Naive B cell (primary cell): ENCODE measurements around the gene USP21. TPM values are rescaled to one million over a fixed set of nuclear protein-coding genes. Genes with fewer than 3 reads are reported as not detected.

Source experiments
- ATAC-seq, 2 donors: fragments of 150-1000 bp; cut with Tn5 transposase; 2 replicates each; pipeline ENCODE4 v1.10.0; 2021; ENCODE audit warnings: low read depth in 2 of 2, mild to moderate bottlenecking in 2 of 2, moderate library complexity in 2 of 2
- DNase-seq: peaks from one replicate; pipeline ENCODE4 v3.0.0; 2022
- H3K27ac Mint-ChIP-seq, 6 donors: one replicate each; pipeline ENCODE4 v1.8.0; 2020 to 2022; ENCODE audit warnings: mild to moderate bottlenecking in 6 of 6, mixed read lengths in 6 of 6, moderate library complexity in 5 of 6, inconsistent platforms in 2 of 6
- H3K27me3 Mint-ChIP-seq, 3 donors: one replicate each; pipeline ENCODE4 v1.8.0; 2021 to 2022; ENCODE audit warnings: mixed read lengths in 3 of 3, mild to moderate bottlenecking in 1 of 3
- H3K36me3 Mint-ChIP-seq, 2 donors: one replicate each; pipeline ENCODE4 v1.8.0; 2020 to 2022; ENCODE audit warnings: mixed read lengths in 2 of 2, inconsistent platforms in 1 of 2, mild to moderate bottlenecking in 1 of 2
- H3K4me1 Mint-ChIP-seq, 3 donors: one replicate each; pipeline ENCODE4 v1.8.0; 2020 to 2022; ENCODE audit warnings: mixed read lengths in 3 of 3, inconsistent platforms in 1 of 3, mild to moderate bottlenecking in 1 of 3, moderate library complexity in 1 of 3
- H3K4me3 Mint-ChIP-seq, 8 donors: one replicate each; pipeline ENCODE4 v1.8.0; 2020 to 2022; ENCODE audit warnings: mild to moderate bottlenecking in 8 of 8, mixed read lengths in 8 of 8, moderate library complexity in 8 of 8, inconsistent platforms in 2 of 8
- H3K9me3 Mint-ChIP-seq, 7 donors: one replicate each; pipeline ENCODE4 v1.8.0; 2020 to 2022; ENCODE audit warnings: mixed read lengths in 7 of 7, mild to moderate bottlenecking in 5 of 7, inconsistent platforms in 2 of 7, moderate library complexity in 1 of 7
- polyA plus RNA-seq, 6 donors: library from polyadenylated mRNA; unstranded; fragments of 300-500 nt; fragmentation: Illumina TruSeq; gene quantifications; one replicate each; pipeline ENCODE4 v1.2.3, GENCODE V29; 2021; ENCODE audit warnings: low read depth in 6 of 6

The USP21 gene
- polyA plus RNA-seq, 6 donors from 2014 or later: 13.1 to 33.0 (median 18.5) TPM

DNA sequence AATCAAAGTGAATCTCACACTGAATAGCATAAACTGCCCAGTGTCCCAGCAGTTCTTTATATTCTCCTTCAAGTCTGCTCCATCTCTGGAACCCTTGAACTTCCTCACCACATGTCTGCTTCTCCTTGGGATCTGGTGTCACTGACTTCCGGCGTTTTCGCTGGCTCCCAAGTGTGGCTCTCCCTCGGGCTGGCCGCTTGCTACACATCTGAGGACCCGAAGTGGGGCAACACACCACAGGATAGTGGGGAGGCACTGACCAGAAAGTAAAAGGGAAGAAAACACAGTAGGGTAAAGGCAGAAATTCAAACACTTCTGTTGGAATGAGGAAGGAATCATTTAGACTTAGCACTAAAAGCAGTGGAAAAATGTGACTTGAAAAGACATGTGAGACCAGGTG, 36.3 kb upstream of the USP21 start:
- Mint-ChIP-seq H3K4me1 (peaks cover 47 to 75% (median 59%) of the 10 kb centered on the region in 3 donors), H3K36me3 (peaks cover 6 to 38% of the 10 kb centered on the region in 2 donors), H3K9me3 (no peaks in the 10 kb centered on the region), H3K27ac (peak overlapping the region in 2 of 6 donors; percentile 38 to 56), H3K4me3 (peak overlapping the region in 1 of 8 donors; percentile 24), H3K27me3 (no peaks in the 10 kb centered on the region)
- ATAC-seq: no peak
- DNase-seq: no peak

- DNase-seq (no peak), ATAC-seq (no peak)
- Mint-ChIP-seq H3K27ac (peak overlapping the region in 1 of 6 donors; percentile 15), H3K27me3 (no peaks in the 10 kb centered on the region), H3K4me1 (peaks cover 37 to 68% (median 51%) of the 10 kb centered on the region in 3 donors), H3K4me3 (peak overlapping the region in 1 of 8 donors; percentile 48), H3K9me3 (no peaks in the 10 kb centered on the region), H3K36me3 (peaks cover 6 to 31% of the 10 kb centered on the region in 2 donors)
These were observed 31.7 kb upstream of the USP21 start for GRCh38 chr1:161127649-161128048.

DNA sequence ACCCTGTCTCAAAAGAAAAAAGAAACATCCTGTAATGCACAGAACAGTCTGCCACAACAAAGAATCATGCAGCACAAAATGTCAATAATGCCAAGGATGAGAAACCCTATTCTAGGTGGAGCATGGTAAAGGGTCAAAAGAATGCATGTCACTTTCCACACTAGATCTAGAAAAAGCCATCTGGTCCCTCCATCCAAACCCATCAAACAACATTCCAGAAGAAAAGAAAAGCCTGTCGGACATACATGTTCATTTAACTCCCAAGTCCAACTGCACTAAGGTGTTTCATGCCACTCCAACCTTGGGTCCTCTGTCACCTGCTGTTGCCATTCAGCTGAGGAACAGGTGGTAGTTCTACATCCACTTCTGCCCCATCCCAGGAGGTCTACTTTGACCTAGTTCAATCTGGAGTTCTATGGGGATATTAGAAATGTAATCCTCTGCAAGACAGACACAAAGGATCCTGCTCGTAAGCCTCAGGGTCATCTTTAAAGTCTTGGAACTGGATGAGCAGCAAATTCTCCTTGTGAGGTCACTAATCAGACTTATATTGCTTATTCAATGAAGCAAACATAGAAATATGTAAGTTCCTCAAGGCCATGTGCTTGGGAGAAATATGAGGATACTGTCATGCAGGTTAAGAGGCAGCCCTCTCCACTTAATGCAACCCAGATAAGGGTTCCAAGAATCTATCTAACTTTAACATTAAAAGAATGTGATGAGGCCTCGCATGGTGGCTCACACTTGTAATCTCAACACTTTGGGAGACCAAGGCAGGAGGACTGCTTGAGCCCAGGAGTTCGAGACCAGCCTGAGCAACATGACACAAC, 30.5 kb upstream of the USP21 start:
- H3K4me1 Mint-ChIP-seq: peaks cover 32 to 59% (median 51%) of the 10 kb centered on the region in 3 donors
- peak overlapping the region in 1 of 6 donors; percentile 6 for H3K27ac Mint-ChIP-seq
- ATAC-seq (no peak), DNase-seq (no peak)
- H3K4me3 Mint-ChIP-seq: peak overlapping the region in 1 of 8 donors; percentile 48
- peaks cover 6 to 23% of the 10 kb centered on the region in 2 donors for H3K36me3 Mint-ChIP-seq
- no peaks in the 10 kb centered on the region for H3K27me3 Mint-ChIP-seq
- no peaks in the 10 kb centered on the region for H3K9me3 Mint-ChIP-seq

GRCh38 chr1:161130266-161130665, 29.0 kb upstream of the USP21 start:
- Mint-ChIP-seq H3K27me3 (no peaks in the 10 kb centered on the region), H3K9me3 (no peaks in the 10 kb centered on the region), H3K36me3 (peaks cover 6 to 15% of the 10 kb centered on the region in 2 donors), H3K4me3 (no peak overlapping the region), H3K4me1 (peaks cover 34 to 64% (median 63%) of the 10 kb centered on the region in 3 donors), H3K27ac (peak overlapping the region in 3 of 6 donors; percentile 1 to 67 (median 47))
- DNase-seq: no peak
- no peak for ATAC-seq

DNA sequence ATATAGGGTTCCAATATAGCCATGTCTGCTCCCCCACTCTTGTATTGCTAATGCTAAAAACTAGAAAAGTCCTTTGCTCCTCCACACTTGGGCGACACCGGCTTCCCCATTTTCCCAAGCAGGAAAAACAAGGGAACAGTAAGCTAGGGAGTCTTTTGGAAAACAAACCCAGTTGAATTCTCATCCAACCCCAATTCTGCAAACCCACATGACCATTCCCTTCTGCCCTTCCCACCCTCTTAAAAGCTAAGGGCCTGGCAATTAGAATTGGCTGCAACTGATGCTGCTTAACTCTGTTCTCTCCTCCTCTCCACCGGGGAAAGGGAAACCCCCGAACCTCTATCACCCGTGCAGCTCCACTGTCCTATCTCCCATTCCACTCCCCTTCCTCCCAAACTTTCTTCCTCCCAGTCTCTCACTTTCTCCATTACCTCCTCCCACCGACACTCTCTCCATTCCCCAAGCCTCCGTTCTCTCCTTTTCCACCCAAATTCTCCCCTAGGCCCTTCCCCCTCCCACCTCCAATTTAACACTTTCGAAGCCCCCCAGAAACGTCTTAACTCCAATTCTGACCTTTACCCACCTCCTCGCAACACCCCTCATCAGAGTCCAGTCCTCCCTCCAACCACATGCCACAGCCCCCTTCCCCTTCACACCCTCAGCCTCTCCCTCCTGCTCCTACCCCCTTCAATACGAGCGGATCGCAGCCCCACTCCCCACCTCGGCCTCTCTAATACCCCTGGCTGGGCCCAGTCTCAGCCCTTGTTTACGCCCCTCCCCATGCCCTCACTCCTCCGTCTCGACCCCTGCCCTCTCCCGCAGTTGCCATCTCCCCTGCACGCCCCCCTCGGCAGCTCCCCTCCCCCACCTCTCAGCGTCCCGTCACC, 27.5 kb upstream of the USP21 start:
- DNase-seq (no peak), ATAC-seq (no peak)
- peaks cover 2 to 3% of the 10 kb centered on the region in 2 donors for H3K36me3 Mint-ChIP-seq
- H3K4me1 Mint-ChIP-seq: peaks cover 34 to 62% (median 54%) of the 10 kb centered on the region in 3 donors
- no peaks in the 10 kb centered on the region for H3K9me3 Mint-ChIP-seq
- H3K4me3 Mint-ChIP-seq: no peak overlapping the region
- H3K27me3 Mint-ChIP-seq: no peaks in the 10 kb centered on the region
- peak overlapping the region in 3 of 6 donors; percentile 79 to 97 (median 97) for H3K27ac Mint-ChIP-seq

GRCh38 chr1:161132410-161133219, 26.7 kb upstream of the USP21 start, which contains the start of gene DEDD:
DEDD (minus strand) TSS chr1:161132667; CDS start chr1:161124462, 8,205 bp downstream.
- Mint-ChIP-seq H3K4me3 (no peak within 1 kb of the TSS), H3K27me3 (no peaks in the 10 kb centered on the region)

GRCh38 chr1:161133220-161133740, 26.0 kb upstream of the USP21 start:
- DNase-seq (no peak), ATAC-seq (no peak)
- Mint-ChIP-seq H3K4me3 (no peak overlapping the region), H3K9me3 (no peaks in the 10 kb centered on the region), H3K36me3 (no peaks in the 10 kb centered on the region), H3K27ac (no peak overlapping the region), H3K4me1 (peaks cover 29 to 51% (median 42%) of the 10 kb centered on the region in 3 donors), H3K27me3 (no peaks in the 10 kb centered on the region)

More at GRCh38 chr1:161132410-161133219, 26.7 kb upstream of the USP21 start, which contains the start of gene DEDD:
- no peaks in the 10 kb centered on the region for H3K9me3 Mint-ChIP-seq
- H3K27ac Mint-ChIP-seq: peak within 1 kb of the TSS in 3 of 6 donors; percentile 79 to 97 (median 97)
- ATAC-seq (peak; percentile 93 to 95), DNase-seq (peak; percentile 91)
- no peaks in the 10 kb centered on the region for H3K36me3 Mint-ChIP-seq
- peaks cover 29 to 57% (median 48%) of the 10 kb centered on the region in 3 donors for H3K4me1 Mint-ChIP-seq

GRCh38 chr1:161137881-161138280, 21.4 kb upstream of the USP21 start:
- peak overlapping the region in 1 of 8 donors; percentile 70 for H3K4me3 Mint-ChIP-seq
- peak overlapping the region in 2 of 6 donors; percentile 48 to 67 for H3K27ac Mint-ChIP-seq
- H3K36me3 Mint-ChIP-seq: no peaks in the 10 kb centered on the region
- no peak for DNase-seq
- no peaks in the 10 kb centered on the region for H3K27me3 Mint-ChIP-seq
- no peaks in the 10 kb centered on the region for H3K9me3 Mint-ChIP-seq
- peaks cover 11 to 25% (median 12%) of the 10 kb centered on the region in 3 donors for H3K4me1 Mint-ChIP-seq
- ATAC-seq: no peak

DNA sequence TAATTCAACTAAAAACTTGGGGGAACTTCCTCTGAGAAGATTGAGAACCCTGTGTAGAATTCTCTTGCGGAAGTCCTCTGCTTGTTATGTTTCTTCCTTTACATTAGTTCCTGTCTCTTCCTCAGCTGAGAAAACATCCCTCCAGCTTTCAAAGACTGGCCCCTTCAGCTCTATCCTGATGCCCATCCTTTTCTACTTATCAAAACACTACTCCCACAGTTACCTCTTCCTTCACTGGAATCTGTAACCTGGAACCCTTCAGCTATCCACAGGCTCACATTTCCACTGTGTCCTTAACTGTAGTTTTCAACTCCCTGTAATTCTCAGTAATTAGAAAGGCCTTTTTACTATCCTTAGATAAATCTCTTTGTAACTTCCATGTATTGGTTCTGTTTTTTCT, 20.9 kb upstream of the USP21 start:
- H3K27me3 Mint-ChIP-seq: no peaks in the 10 kb centered on the region
- no peaks in the 10 kb centered on the region for H3K9me3 Mint-ChIP-seq
- H3K4me3 Mint-ChIP-seq: peak overlapping the region in 1 of 8 donors; percentile 70
- ATAC-seq: no peak
- no peaks in the 10 kb centered on the region for H3K36me3 Mint-ChIP-seq
- no peak for DNase-seq
- H3K4me1 Mint-ChIP-seq: peaks cover 11 to 25% (median 12%) of the 10 kb centered on the region in 3 donors
- peak overlapping the region in 3 of 6 donors; percentile 42 to 67 (median 48) for H3K27ac Mint-ChIP-seq

- H3K4me1 Mint-ChIP-seq: peaks cover 11 to 18% (median 12%) of the 10 kb centered on the region in 3 donors
- no peak overlapping the region for H3K4me3 Mint-ChIP-seq
- H3K9me3 Mint-ChIP-seq: no peaks in the 10 kb centered on the region
These were observed 19.5 kb upstream of the USP21 start for GRCh38 chr1:161139766-161140165.

GRCh38 chr1:161140755-161141400, 18.4 kb upstream of the USP21 start:
- DNase-seq (no peak), ATAC-seq (no peak)
- no peaks in the 10 kb centered on the region for H3K36me3 Mint-ChIP-seq
- H3K27ac Mint-ChIP-seq: no peak overlapping the region
- H3K27me3 Mint-ChIP-seq: no peaks in the 10 kb centered on the region
- H3K9me3 Mint-ChIP-seq: no peaks in the 10 kb centered on the region
- H3K4me1 Mint-ChIP-seq: peaks cover 7 to 9% (median 7%) of the 10 kb centered on the region in 3 donors
- H3K4me3 Mint-ChIP-seq: no peak overlapping the region

More at GRCh38 chr1:161139766-161140165, 19.5 kb upstream of the USP21 start:
- no peaks in the 10 kb centered on the region for H3K27me3 Mint-ChIP-seq
- ATAC-seq: peak; percentile 46 to 58
- peak; percentile 32 for DNase-seq
- no peak overlapping the region for H3K27ac Mint-ChIP-seq
- no peaks in the 10 kb centered on the region for H3K36me3 Mint-ChIP-seq

GRCh38 chr1:161145832-161146231, 13.5 kb upstream of the USP21 start:
- DNase-seq (no peak), ATAC-seq (no peak)
- Mint-ChIP-seq H3K36me3 (no peaks in the 10 kb centered on the region), H3K27ac (no peak overlapping the region), H3K27me3 (no peaks in the 10 kb centered on the region), H3K9me3 (no peaks in the 10 kb centered on the region), H3K4me1 (no peaks in the 10 kb centered on the region), H3K4me3 (no peak overlapping the region)
